IMR-90 (cell line): ENCODE data around the gene UBE2E2.

Experiments used
- CTCF ChIP-seq: conservative IDR thresholded peaks from 2 replicates; pipeline ENCODE4 v1.5.1; 2012; ENCODE audit warnings: mild to moderate bottlenecking, low read depth, low read length, improper control_type of control experiment
- FOS ChIP-seq: fragments of 150-350 bp; IDR thresholded peaks from 2 replicates; pipeline ENCODE4 v1.6.1; 2016; ENCODE audit warnings: low read depth, low read length
- POLR2A ChIP-seq: IDR thresholded peaks from 2 replicates; pipeline ENCODE4 v1.6.1; 2012; ENCODE audit warnings: mild to moderate bottlenecking, low read depth, low read length

- no peak for TF ChIP-seq POLR2A
- no peak for TF ChIP-seq CTCF
- no peak for TF ChIP-seq FOS
These were observed 370.7 kb downstream of the UBE2E2 start for GRCh38 chr3:23573827-23574226.
